Measurements from ENCODE around the gene TMEM192.
A peak's percentile ranks its signal among the peaks of the same experiment; 100 is the strongest.
"Not testable (repeated sequence)": the region's sequence is repeated elsewhere in the genome, so short reads cannot be mapped to it uniquely, and the experiment has no call there.

The TMEM192 gene

DNA sequence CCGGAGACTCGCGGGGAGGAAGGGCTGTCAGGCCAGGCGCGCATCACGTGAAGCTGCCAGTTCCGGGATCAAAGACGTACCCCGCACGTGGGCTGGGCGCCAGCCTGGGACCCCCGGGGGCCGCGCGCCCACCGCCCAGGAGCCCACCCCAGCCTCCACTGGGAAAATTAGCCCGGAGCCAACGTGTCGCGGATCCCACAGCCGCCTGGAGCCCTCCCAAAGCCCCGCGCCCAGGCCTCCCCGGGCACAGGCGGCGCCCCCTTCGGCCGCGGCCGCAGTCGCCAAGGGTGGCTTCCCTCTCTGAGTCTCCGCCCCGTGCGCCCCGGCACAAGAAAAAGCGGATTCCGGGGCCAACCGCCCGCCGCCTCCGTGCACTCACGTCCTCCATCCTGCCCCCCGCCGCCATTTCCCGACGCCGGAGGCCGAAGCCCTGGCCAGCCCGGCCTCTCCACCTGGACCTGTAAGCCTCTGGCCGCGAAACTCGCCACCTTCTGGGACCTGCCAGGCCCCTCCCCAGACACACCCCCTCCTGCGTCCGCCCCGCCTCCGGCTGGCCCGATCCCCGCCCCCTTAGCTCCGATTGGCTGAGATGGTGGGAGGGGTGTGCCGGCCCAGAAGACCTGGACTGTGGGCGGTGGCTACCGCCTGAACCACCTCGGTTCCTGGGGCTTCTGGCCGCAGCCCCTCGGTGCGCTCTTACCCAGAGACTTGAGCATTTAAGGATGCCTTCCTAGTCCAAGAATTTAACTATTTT is at the start of gene TMEM192:
TSS of gene TMEM192 (minus strand) at position 493 of the 754 bp plus-strand sequence. CDS start at position 406, 87 bp downstream.
- peak; percentile 90 to 92 for DNase-seq

DNA sequence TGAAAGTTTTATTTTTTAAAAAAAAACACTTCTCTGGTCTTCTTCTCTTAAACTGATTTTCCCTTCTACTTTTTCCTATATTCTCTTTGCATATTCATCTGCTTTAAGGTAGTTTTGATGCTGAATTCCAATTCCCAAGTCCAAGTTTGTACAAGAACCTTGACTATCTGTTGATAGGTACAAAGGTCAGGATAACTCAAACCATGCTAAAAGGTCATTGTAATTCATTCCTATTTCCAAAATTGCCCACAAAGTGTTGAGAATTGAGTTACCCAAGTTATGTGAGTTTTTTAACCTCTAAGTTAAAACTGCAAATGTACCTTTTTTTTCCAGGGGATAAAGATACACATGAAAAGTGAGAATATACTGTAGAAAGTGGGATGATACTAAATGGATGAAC is 46.1 kb upstream of the TMEM192 start:
- no peak for DNase-seq

- DNase-seq, result no peak
These were observed 44.2 kb upstream of the TMEM192 start for GRCh38 chr4:165156906-165157305.

GRCh38 chr4:165154482-165154881 is 41.8 kb upstream of the TMEM192 start:
- no peak for DNase-seq

DNA sequence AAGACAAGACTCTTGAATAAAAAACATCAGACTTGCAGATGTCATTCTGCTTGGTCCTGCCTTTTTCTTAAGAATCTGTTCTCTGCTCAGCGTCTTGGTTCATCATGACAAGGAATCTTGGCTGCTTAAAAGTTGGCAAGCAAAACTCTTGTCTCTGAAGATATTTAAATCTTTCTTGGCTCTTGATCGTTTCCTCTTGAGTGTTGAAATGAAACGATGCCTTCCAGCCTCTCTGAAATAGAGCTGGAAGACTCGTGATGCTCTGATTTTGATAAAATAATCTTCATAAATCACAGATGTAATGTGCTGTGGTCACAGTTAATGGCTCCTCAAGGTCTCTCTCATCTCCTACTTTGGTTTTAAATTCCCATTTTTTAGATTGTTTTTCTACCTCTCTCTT is 39.9 kb upstream of the TMEM192 start:
- no peak for DNase-seq

DNA sequence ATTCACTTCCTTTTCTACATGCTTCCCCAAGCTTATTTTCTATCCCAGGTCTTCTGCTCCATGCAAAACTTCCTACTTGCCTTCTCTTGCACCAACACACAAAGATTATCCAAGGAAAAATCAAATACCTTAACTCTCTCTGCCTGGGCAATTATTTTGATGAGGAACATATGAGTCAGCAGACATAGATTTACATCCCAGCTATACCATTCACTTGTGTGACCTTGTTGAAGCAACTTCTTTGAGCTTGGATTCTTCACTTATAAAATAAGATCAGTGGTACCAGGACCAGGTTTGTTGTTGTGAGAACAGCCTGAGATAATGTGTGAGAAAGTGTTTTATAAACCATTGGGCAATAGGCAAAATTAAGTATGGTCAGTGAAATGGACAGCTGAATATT is 39.1 kb upstream of the TMEM192 start:
- DNase-seq, result no peak

GRCh38 chr4:165150545-165150944 is 37.9 kb upstream of the TMEM192 start:
- DNase-seq, result no peak

DNA sequence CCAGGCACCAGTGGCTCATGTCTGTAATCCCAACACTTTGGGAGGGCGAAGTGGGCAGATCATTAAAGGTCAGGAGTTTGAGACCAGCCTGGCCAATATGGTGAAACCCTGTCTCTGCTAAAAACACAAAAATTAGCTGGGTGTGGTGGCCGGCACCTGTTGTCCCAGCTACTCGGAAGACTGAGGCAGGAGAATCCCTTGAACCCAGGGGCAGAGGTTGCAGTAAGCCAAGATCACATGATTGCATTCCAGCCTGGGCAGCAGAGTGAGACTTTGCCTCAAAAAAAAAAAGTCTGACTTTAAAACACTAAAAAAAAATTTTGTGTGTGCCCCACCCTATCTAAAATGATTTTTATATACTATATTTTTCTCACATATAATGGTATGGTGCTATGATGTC is 26.2 kb upstream of the TMEM192 start:
- DNase-seq, result no peak

- DNase-seq, result no peak
These were observed 24.5 kb upstream of the TMEM192 start for GRCh38 chr4:165137205-165137604.

GRCh38 chr4:165136529-165136928 is 23.9 kb upstream of the TMEM192 start:
- DNase-seq, result no peak

GRCh38 chr4:165133150-165133549 is 20.5 kb upstream of the TMEM192 start:
- DNase-seq, result no peak

- DNase-seq, result peak; percentile 50 to 80
These were observed 18.7 kb upstream of the TMEM192 start for GRCh38 chr4:165131247-165131832.

- DNase-seq, result no peak
These were observed 17.3 kb upstream of the TMEM192 start for GRCh38 chr4:165129924-165130323.

DNA sequence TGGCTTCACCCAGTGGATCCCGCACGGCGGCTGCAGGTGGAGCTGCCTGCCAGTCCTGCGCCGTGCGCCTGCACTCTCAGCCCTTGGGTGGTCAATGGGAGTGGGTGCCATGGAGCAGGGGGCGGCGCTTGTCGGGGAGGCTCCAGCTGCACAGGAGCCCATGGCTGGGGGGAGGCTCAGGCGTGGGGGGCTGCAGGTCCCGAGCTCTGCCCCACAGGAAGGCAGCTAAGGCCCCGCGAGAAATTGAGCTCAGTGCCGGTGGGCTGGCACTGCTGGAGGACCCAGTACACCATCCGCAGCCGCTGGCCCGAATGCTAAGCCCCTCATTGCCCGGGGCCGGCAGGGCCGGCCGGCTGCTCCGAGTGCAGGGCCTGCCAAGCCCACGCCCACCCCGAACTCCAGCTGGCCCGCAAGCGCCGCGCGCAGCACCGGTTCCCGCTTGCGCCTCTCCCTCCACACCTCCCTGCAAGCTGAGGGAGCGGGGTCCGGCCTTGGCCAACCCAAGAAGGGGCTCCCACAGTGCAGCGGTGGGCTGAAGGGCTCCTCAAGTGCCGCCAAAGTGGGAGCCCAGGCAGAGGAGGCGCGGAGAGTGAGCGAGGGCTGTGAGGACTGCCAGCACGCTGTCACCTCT is 13.3 kb upstream of the TMEM192 start:
- not testable (repeated sequence) for DNase-seq

DNA sequence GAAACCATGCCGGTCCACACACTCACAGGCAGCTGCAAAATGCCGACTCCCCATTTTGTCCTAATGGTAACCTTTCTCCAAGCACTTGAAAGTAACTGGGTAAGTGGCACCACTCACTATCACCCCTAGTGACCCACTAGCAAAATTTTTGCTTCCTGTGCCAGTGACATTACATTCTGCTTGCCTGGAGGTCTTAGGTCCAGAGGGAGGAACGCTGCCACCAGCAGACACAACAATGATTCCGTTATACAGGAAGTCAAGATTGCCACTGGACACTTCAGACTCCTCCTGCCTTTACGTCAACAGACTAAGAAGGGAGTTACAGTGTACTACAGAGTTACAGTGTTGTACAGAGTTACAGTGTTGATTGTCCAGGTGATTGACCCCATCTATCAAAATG is 11.8 kb upstream of the TMEM192 start:
- DNase-seq, result no peak

GRCh38 chr4:165118256-165118909 is 5.7 kb upstream of the TMEM192 start:
- no peak for DNase-seq

DNA sequence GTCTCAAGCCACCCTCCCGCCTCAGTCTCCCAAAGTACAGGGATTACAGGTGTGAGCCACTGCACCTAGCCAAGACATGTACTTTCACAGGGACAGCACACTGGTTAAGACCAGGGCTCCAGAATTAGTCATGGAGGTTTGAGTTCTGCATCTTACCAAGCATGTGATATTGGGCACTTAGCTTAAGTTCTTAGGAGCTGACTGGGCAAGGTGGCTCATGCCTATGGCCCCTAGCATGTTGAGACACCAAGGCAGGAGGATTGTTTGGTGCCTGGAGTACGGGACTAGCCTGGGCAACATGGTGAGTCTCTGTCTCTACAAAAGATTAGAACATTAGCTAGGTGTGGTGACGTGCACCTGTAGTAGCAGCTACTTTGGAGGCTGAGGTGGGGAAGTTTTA is 2.6 kb upstream of the TMEM192 start:
- no peak for DNase-seq

GRCh38 chr4:165111906-165112367 is 723 bp downstream of the TMEM192 start:
- DNase-seq, result peak in 1 of 2 donors; percentile 36

DNA sequence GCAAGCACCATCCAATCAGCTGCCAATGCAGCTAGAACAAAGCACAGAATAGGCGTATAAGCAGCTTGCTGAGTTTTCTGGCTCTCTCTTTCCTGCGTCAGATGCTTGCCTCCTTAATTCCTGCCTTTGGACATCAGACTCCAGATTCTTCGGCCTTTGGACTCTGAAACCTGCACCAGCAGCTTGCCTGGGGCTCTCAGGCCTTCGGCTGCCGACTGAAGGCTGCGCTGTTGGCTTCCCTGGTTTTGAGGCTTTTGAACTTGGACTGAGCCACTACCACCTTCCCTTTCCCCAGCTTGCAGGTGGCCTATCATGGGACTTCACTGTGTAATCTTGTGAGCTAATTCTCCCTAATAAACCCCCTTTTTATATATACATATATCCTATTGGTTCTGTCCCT is 6.1 kb downstream of the TMEM192 start:
- no peak for DNase-seq

- no peak for DNase-seq
These were observed 11.0 kb downstream of the TMEM192 start for GRCh38 chr4:165101641-165102040.

DNA sequence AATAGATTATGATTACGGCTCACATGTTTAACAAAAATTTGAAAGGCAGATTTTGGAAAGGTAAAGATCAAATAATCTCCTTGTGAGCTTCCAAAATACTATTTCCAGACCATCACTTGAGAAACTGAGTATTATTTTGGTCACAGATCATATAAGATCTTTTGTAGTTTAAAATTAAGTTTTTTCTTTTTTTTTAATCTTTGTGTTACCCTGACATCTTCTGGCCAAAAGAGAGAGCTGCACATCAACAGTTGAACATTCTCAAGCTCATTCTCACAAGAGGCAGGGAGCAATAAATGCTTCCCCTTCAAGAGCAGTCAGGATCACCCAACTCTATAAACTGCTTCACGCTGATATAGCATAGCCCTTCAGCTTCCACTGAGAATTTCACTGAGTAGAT is 15.9 kb downstream of the TMEM192 start:
- DNase-seq, result no peak

- DNase-seq, result no peak
These were observed 17.4 kb downstream of the TMEM192 start for GRCh38 chr4:165095291-165095690.

- DNase-seq, result no peak
These were observed 17.8 kb downstream of the TMEM192 start for GRCh38 chr4:165094873-165095272.

DNA sequence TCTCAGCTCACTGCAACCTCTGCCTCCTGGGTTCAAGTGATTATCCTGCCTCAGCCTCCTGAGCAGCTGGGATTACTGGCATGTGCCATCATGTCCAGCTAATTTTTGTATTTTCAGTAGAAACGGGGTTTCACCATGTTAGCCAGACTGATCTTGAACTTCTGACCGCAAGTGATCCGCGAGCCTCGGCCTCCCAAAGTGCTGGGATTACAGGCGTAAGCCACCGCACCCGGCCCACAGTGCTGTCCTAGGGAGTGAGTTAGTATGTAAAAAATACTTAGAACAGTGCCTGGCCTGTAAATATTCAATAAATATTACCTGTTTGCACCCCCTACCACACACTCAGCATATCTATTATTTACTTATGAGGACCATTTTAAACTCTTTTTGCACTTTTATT is 20.5 kb downstream of the TMEM192 start:
- not testable (repeated sequence) for DNase-seq
